Keratinocyte (primary cell): ENCODE results near the gene ZBTB20.

Experiments used
- EZH2 ChIP-seq: IDR thresholded peaks from one replicate; pipeline ENCODE4 v1.6.1; 2012; ENCODE audit warnings: inconsistent platforms, mild to moderate bottlenecking, low read length, moderate library complexity
- TF ChIP-seq, protein P1 (sequence below), 3 experiments: IDR thresholded peaks in 1 of 3; conservative IDR thresholded peaks in 1 of 3; optimal IDR thresholded peaks in 1 of 3; 2 replicates in 2 of 3; 3 replicates in 1 of 3; pipeline versions ENCODE3 to v1.5.1; 2011; ENCODE audit warnings: low read length in 3 of 3, mild to moderate bottlenecking in 3 of 3, moderate library complexity in 2 of 3, control low read depth in 1 of 3, inconsistent platforms in 1 of 3; ENCODE audit not compliant: insufficient read depth in 2 of 3; ENCODE audit errors: extremely low read depth in 1 of 3

DNA sequence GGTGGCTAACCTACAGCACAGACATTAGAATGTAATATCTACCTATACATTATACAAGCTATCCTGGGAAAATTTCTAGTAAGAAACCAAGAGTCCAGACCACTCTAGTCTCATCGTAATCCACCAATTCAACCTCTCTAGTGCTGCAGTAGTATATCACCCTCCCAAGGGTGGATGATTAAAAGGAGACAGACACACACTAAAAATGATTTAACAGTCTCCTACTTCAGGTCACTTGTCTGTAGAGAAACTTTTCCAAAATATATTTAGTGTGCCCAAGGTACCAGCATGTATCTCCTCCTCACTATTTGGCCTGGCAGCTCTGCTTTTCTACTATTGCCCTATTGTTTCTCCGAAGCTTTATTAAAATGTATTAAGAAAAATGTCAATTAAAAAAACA, 45.0 kb downstream of the ZBTB20 start:
- TF ChIP-seq, protein P1, sequence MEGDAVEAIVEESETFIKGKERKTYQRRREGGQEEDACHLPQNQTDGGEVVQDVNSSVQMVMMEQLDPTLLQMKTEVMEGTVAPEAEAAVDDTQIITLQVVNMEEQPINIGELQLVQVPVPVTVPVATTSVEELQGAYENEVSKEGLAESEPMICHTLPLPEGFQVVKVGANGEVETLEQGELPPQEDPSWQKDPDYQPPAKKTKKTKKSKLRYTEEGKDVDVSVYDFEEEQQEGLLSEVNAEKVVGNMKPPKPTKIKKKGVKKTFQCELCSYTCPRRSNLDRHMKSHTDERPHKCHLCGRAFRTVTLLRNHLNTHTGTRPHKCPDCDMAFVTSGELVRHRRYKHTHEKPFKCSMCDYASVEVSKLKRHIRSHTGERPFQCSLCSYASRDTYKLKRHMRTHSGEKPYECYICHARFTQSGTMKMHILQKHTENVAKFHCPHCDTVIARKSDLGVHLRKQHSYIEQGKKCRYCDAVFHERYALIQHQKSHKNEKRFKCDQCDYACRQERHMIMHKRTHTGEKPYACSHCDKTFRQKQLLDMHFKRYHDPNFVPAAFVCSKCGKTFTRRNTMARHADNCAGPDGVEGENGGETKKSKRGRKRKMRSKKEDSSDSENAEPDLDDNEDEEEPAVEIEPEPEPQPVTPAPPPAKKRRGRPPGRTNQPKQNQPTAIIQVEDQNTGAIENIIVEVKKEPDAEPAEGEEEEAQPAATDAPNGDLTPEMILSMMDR (optimal IDR thresholded peaks at IDR 0.05 in 1 of 3, IDR thresholded peaks at IDR 0.05 in 1 of 3, conservative IDR thresholded peaks at IDR 0.05 in 1 of 3; ENCODE audit: extremely low read depth in 1 of 3, insufficient read depth in 2 of 3, low read length in 3 of 3), result no peak
- TF ChIP-seq EZH2, result no peak
